GM12878 (cell line): ENCODE data around the gene FAM181B. TPM values are rescaled to one million over a fixed set of nuclear protein-coding genes. Genes with fewer than 3 reads are reported as not detected.

Experiments
- ATAC-seq: fragments of 200-7000 bp; cut with Tn5 transposase; 3 replicates; pipeline ENCODE4 v1.9.1; 2020; ENCODE audit warnings: mild to moderate bottlenecking, moderate library complexity
- BruUV-seq: library from RNA; stranded (reverse); fragments of 400-500 nt; replicated peaks from 2 replicates; lab custom pipeline; 2021; lab: Mats Ljungman, UMichigan
- CTCF ChIA-PET: fragments of 300-600 bp; sonication (Branson Sonifier 250); formaldehyde crosslinking; extraction: SDS; loops from one replicate; lab custom pipeline; 2021; ENCODE audit warnings: inconsistent platforms; lab: Yijun Ruan, JAX
- POLR2A ChIA-PET: fragments of 350-600 bp; formaldehyde crosslinking; extraction: SDS; loops from one replicate; lab custom pipeline; 2021; ENCODE audit warnings: inconsistent platforms; lab: Charles Lee
- RAD21 ChIA-PET: fragments of 300-600 bp; sonication (Branson Sonifier 250); formaldehyde crosslinking; loops from one replicate; lab custom pipeline; 2023; ENCODE audit warnings: antibody characterized with exemption; ENCODE audit not compliant: unreplicated experiment; lab: Charles Lee
- SMC1A ChIA-PET: fragments of 300-600 bp; sonication (Branson Sonifier 250); formaldehyde crosslinking; loops from one replicate; lab custom pipeline; 2023; ENCODE audit not compliant: unreplicated experiment, uncharacterized antibody; lab: Charles Lee
- DNase-seq: peaks from one replicate; pipeline ENCODE4 v3.0.0-alpha.2; 2011; ENCODE audit warnings: low read depth, low spot score
- FAIRE-seq: peaks from 3 replicates; lab custom pipeline; 2011; peaks lifted over from hg19 to GRCh38; lab: Jason Lieb, UNC
- H2AFZ ChIP-seq: 2 replicates; pipeline ENCODE4 v1.6.0; 2011; ENCODE audit warnings: low read depth, low read length, control low read depth; ENCODE audit not compliant: control insufficient read depth
- H3K27ac ChIP-seq: 2 replicates; pipeline ENCODE4 v1.5.1; 2011; ENCODE audit warnings: control low read depth; ENCODE audit not compliant: control insufficient read depth, insufficient read depth
- H3K27me3 ChIP-seq, 2 experiments: replicated peaks in 1 of 2; 2 replicates each; pipeline versions ENCODE4 v1.6.0 to v1.6.1; 2011; ENCODE audit warnings: low read length in 1 of 2; ENCODE audit not compliant: control insufficient read depth in 2 of 2, insufficient read depth in 2 of 2
- H3K36me3 ChIP-seq, 2 experiments: 2 replicates each; pipeline ENCODE4 v1.5.1; 2011; ENCODE audit warnings: low read length in 1 of 2; ENCODE audit not compliant: control insufficient read depth in 2 of 2, insufficient read depth in 2 of 2
- H3K4me1 ChIP-seq: 2 replicates; pipeline ENCODE4 v1.6.1; 2011; ENCODE audit warnings: mild to moderate bottlenecking, low read length, moderate library complexity, mixed read lengths; ENCODE audit not compliant: control insufficient read depth, insufficient read depth
- H3K4me2 ChIP-seq: 2 replicates; pipeline ENCODE4 v1.6.0; 2011; ENCODE audit warnings: control low read depth; ENCODE audit not compliant: control insufficient read depth, insufficient read depth
- H3K4me3 ChIP-seq: fragments of 200-600 bp; sonication (generic); 2 replicates; pipeline ENCODE4 v1.5.1; 2016
- H3K79me2 ChIP-seq: 2 replicates; pipeline ENCODE4 v1.6.0; 2011; ENCODE audit warnings: low read length; ENCODE audit not compliant: control insufficient read depth, insufficient read depth
- H3K9ac ChIP-seq: 2 replicates; pipeline ENCODE4 v1.8.0; 2011; ENCODE audit warnings: low read length, control low read depth, mixed read lengths; ENCODE audit not compliant: control insufficient read depth, insufficient read depth
- H3K9me3 ChIP-seq: replicated peaks from 3 replicates; pipeline ENCODE4 v1.5.1; 2011; ENCODE audit warnings: mild to moderate bottlenecking, low read length; ENCODE audit not compliant: control insufficient read depth, insufficient read depth
- H4K20me1 ChIP-seq: 2 replicates; pipeline ENCODE4 v1.6.0; 2011; ENCODE audit not compliant: control insufficient read depth, insufficient read depth
- HDGF ChIP-seq: fragments of 450-650 bp; IDR thresholded peaks from 2 replicates; pipeline ENCODE4 v1.6.1; 2016; ENCODE audit warnings: antibody characterized with exemption
- SMC3 ChIP-seq: IDR thresholded peaks from 2 replicates; pipeline ENCODE4 v1.6.1; 2011; ENCODE audit warnings: low read length, improper control_type of control experiment, borderline replicate concordance
- SP1 ChIP-seq: IDR thresholded peaks from one replicate; pipeline ENCODE4 v1.6.1; 2011; ENCODE audit warnings: low read depth, low read length
- SREBF1 ChIP-seq: IDR thresholded peaks from 2 replicates; pipeline ENCODE4 v1.6.1; 2012; ENCODE audit warnings: mild to moderate bottlenecking, low read length
- WGBS: methylation state at CpG from one replicate; pipeline ENCODE4 v1.1.6; 2016; ENCODE audit warnings: low lambda C conversion rate; ENCODE audit not compliant: insufficient replicate concordance, insufficient coverage; ENCODE audit errors: missing lambda C conversion rate; 5-methylcytosine and 5-hydroxymethylcytosine counted together
- in situ Hi-C: fragments of 300-500 bp; cut with MboI; formaldehyde crosslinking; loops from 9 replicates; pipeline ENCODE4 v1.14.3; 2018; ENCODE audit warnings: mixed read lengths
- intact Hi-C: fragments of 100-400 bp; cut with micrococcal nuclease; formaldehyde crosslinking; loops from one replicate; pipeline ENCODE4 v1.14.2; 2022; ENCODE audit not compliant: unreplicated experiment
- polyA plus RNA-seq, 11 experiments: library from polyadenylated mRNA; depleted of rRNA in 4 of 11; unstranded in 6 of 11; stranded (reverse) in 5 of 11; fragments of >200 nt; fragmentation: Nextera tagmentation in 4 of 11; fragmentation: Illumina TruSeq in 1 of 11; extraction: Ambion mirVana in 4 of 11; extraction: Trizol in 1 of 11; gene quantifications; 1 replicate in 1 of 11; 2 replicates in 10 of 11; pipeline versions ENCODE4 v1.2.1 to v1.2.3, GENCODE V29; 2011 to 2016; ENCODE audit warnings: inconsistent platforms in 2 of 11, missing spikeins in 2 of 11, low read depth in 1 of 11
- total RNA-seq, 4 experiments: library from RNA; depleted of rRNA in 3 of 4; stranded (reverse); fragments of >200 nt in 3 of 4; fragmentation: Illumina TruSeq in 1 of 4; extraction: Trizol in 1 of 4; gene quantifications; 2 replicates each; pipeline versions ENCODE4 v1.2.1 to v1.2.3, GENCODE V29; 2013 to 2021
- TF ChIP-seq, protein P1 (sequence below): fragments of 450-650 bp; IDR thresholded peaks from 2 replicates; pipeline ENCODE4 v1.6.1; 2017; ENCODE audit warnings: mild to moderate bottlenecking, moderate library complexity

The FAM181B gene
- total and polyA plus RNA-seq, 10 of the 15 experiments (the other 5 are each of a cell fraction or from before 2014, with no cell fraction given), result not detected

DNA sequence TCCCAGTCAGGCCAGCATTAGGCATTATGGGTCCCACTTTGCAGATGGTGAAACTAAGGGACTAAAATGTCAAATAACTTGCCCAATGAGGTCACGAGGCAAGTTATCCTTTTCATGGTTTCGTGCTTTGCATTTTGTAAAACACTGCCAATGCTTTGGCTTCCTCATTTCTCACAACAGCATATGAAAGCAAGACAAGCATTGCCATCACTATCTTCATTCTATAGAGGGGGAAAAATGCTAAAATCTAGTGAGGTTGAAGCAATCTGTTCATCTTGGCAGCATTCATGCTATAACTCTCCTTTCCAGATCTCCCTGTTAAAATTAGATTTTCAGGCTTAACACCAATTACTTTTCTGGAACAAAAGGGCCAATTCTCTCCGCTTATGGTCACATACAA, 14.8 kb downstream of the FAM181B start:
- BruUV-seq, result no TSS peak
- CTCF ChIA-PET, result interaction anchor here (0.6 to 4.6 kb wide), 10 partner anchors 10 to 1101 kb away, joined by 3 to 18 read pairs (median 7); no protein-coding TSS in a partner anchor
- Histone ChIP-seq H3K9me3 (no peaks in the 10 kb centered on the region), H3K4me3 (no peak overlapping the region), H4K20me1 (no peaks in the 10 kb centered on the region), H3K9ac (no peak overlapping the region), H3K27ac (no peak overlapping the region), H3K79me2 (no peaks in the 10 kb centered on the region), H2AFZ (no peak overlapping the region), H3K36me3 (no peaks in the 10 kb centered on the region), H3K27me3 (no peaks in the 10 kb centered on the region), H3K4me2 (no peak overlapping the region), H3K4me1 (no peaks in the 10 kb centered on the region)
- TF ChIP-seq SMC3 (no peak), HDGF (no peak), SP1 (no peak), SREBF1 (no peak)
- TF ChIP-seq, protein P1, sequence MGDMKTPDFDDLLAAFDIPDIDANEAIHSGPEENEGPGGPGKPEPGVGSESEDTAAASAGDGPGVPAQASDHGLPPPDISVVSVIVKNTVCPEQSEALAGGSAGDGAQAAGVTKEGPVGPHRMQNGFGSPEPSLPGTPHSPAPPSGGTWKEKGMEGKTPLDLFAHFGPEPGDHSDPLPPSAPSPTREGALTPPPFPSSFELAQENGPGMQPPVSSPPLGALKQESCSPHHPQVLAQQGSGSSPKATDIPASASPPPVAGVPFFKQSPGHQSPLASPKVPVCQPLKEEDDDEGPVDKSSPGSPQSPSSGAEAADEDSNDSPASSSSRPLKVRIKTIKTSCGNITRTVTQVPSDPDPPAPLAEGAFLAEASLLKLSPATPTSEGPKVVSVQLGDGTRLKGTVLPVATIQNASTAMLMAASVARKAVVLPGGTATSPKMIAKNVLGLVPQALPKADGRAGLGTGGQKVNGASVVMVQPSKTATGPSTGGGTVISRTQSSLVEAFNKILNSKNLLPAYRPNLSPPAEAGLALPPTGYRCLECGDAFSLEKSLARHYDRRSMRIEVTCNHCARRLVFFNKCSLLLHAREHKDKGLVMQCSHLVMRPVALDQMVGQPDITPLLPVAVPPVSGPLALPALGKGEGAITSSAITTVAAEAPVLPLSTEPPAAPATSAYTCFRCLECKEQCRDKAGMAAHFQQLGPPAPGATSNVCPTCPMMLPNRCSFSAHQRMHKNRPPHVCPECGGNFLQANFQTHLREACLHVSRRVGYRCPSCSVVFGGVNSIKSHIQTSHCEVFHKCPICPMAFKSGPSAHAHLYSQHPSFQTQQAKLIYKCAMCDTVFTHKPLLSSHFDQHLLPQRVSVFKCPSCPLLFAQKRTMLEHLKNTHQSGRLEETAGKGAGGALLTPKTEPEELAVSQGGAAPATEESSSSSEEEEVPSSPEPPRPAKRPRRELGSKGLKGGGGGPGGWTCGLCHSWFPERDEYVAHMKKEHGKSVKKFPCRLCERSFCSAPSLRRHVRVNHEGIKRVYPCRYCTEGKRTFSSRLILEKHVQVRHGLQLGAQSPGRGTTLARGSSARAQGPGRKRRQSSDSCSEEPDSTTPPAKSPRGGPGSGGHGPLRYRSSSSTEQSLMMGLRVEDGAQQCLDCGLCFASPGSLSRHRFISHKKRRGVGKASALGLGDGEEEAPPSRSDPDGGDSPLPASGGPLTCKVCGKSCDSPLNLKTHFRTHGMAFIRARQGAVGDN, result no peak
- WGBS, result 0% methylated on average over 3 of the region's 3 CpGs
- RAD21 ChIA-PET, result interaction anchor here (1.7 kb wide), 1 partner anchor 1101 kb away, joined by 4 read pairs; no protein-coding TSS in a partner anchor
- in situ Hi-C loops (no loop called here), intact Hi-C loops (loop anchor here (1.0 to 5.0 kb wide), 2 partner anchors 145 to 1103 kb away; no protein-coding TSS in a partner anchor)
- ATAC-seq (no peak), DNase-seq (no peak), FAIRE-seq (no peak)
- SMC1A ChIA-PET, result interaction anchor here (2.2 kb wide), 1 partner anchor 144 kb away, joined by 6 read pairs; no protein-coding TSS in a partner anchor
- POLR2A ChIA-PET, result no interaction called here
